GM19025 (cell line): ENCODE data around the gene DENND2D.

Experiments used
- ATAC-seq: cut with Tn5 transposase; IDR thresholded peaks from one replicate; pipeline ENCODE4 v1.9.1; 2021; ENCODE audit warnings: mild to moderate bottlenecking, low read depth, moderate library complexity; ENCODE audit not compliant: unreplicated experiment

DENND2D gene

DNA sequence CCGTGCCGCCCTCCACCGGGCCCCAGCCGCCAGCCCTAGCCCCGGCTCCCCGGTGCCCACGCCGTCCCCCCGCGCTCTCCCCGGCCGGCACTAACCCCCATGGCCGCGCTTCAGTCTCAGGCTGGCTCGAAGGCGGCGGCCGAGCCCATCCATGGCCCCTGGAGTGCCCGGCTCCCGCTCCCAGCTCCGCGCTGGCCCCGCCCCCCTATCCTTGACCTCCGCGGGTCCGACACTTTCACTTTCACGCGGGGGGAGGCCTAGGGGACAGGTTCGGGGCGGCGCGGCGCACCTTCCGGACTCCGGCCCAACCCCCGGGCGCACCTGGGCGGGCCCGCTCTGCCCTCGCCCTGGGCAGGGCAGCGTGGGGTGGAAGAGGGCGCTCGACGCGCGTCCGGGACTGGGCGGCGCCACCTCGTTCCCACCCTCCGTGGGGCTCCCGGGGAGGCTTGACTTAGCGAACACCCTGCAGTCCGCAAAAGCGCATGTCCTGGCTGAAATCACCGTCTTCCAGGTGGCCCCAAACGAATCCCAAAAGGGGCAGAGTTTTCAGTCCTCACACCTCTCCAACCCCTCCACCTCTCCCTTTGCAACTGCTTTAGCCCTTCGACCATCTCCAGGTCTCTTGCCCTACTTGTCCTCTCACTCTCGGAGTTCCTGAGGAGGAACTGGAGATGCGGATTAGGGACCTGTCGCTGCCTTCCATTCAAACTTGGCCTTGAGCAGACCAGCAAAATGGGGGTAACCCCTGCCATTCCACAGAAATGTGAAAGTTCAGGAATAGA, 3.9 kb upstream of the DENND2D start:
- peak; percentile 72 for ATAC-seq

DNA sequence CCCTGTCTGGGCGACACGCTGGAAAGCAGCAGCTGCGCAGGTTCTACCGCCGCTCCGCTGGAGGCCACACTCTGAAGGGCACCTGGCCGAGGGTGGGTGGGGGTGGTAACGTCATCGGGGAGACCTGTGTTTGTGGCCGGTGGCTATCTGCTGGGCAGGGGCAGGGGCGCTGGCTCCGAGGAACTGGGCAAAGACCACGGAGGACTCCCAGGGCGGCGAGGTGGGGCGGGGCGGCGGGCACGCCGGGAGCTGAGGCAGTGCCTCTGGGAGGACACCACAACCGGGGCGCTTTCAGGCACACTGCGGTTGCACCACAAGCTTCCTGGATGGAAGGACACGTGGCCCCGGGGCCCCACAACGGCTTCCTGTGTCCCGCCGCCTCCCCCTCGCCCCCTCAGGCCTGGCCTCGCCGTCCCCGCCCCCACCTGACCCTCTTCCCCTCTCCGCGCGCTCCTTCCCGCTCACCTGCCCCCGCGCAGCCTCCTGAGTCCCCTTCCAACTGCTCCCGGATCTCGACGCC, 3.3 kb upstream of the DENND2D start:
- peak; percentile 44 for ATAC-seq

DNA sequence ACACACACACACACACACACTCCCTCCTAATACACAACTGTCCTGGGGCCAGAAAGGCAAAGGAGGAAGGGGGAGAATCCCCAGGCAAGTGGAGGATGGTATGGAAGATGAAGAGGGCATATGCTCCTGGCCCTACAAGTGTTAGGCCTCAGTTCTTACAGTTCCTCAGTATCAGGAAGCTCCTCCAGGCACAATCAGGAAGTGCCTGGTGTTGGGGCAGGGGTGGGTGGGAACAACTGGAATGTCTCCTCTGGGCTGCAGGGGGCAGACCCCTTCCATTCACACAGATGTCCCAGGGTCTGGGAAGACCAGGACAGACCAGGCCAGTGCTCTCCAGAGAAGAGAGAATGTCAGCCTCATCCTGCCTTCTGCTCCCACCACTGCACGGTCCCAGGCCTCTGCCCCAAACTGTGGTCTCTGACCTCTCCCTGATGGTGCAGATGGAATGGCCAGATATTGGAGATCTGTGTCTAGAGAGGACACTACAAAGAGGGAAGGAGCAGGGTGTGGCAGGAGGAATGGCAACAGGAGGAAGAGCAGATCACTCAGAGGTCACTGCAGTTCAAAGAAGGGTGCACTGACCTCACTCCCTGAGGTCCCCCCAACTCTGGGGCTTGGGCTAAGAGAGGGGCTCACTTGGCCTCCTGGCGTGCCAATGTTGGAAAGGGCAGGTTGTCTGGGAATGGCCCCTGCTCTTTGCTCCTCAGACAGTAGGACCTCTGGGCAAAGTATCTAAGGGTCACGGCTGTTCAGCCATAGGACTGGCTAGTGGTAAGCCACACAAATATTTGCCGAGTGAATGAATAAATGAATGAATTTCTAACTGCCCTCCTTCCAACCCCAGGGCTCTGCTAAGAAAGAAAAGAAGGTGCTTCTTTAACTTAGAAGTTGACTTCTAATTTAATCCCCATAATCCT, 2.5 kb upstream of the DENND2D start:
- ATAC-seq, result no peak

DNA sequence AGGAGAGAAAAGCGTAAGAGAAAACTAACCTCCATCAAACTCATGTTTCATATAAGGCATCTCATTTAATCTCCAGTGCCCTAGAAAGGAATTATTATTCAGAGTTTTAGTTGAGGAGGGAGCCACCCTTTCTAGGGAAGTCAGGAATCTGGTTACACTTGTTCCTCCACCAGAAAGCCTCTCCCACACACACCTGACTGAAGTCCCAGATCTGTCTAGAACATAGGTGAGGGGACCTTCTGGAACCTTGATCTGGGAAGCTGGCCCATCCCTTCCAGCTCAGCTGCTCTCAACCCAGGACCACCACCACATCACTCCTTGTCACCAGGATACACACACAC, 1.9 kb upstream of the DENND2D start:
- ATAC-seq, result no peak

DNA sequence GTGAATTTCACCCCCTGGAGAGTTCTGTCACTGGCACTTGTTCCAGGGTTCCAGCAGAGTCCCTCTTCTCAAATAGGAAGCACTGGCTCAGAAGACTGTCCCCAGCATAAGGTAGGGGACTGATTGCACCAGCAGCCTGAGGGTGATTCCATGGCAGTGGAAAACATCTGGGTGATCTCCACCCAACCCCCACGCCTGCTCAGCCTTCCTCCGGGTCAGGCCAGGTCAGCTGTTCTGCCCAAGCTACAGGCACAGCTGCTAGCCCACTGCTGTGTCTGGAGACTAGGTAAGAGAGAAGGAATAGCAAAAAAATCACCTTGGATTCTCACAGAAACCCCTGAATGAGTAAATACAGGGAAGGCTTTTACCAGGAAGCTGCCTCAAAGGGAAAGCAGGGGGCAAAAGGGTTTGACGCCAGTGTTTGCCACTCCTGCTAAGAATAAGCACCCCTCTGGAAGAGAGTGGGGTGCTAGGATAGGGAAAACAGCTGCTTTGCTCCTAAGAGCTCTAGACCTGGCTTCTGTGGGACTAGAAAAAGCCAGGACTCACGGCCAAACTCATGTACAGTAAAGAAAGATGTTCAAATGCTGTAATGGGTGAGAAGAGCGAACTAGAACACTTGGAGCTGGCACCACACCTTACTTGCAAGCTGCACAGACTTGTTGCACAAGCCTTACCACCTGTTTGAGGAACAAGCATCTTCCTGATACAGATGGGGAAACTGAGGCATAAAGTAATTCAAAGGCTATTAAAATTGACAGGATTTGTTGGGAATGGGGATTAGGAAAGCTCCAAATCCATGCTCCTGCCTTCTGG, 1.0 kb upstream of the DENND2D start:
- ATAC-seq, result no peak

DNA sequence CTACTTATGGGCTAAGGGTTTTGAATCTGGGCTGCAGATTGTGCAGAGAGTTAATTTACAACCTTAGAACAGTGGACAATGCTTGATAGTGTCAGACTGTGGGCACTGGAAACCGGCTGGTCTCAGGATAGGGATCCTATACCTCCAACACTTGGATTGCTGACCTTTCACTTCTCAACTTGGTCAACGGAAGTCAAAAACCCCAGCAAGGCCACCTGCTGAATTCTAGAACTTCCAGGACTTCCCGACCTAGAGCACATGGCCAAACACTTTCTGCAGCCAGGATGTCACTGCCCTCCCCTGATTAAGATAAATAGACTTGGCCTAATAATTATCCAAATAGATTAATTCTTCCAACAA, 336 bp upstream of the DENND2D start:
- no peak for ATAC-seq

DNA sequence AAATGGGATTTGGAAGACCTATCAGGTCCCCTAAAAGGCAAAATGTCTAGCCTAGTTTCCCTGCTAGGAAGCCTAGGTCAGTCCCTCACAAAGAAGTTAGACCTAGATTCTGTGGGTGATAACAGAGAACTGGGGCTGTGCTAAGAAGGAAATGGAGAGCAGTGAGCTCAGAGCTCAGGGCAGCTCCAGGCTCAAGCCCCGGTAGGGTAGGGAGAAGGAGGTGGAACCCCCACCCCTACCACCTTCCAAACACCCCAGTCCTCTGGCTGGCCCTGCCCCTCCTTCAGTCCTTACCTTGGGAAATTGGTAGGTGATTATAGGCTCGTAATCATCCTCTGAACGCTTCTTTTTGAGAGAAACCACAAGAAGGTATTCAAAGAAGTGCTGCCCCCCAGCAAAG, 1.1 kb downstream of the DENND2D start:
- no peak for ATAC-seq

DNA sequence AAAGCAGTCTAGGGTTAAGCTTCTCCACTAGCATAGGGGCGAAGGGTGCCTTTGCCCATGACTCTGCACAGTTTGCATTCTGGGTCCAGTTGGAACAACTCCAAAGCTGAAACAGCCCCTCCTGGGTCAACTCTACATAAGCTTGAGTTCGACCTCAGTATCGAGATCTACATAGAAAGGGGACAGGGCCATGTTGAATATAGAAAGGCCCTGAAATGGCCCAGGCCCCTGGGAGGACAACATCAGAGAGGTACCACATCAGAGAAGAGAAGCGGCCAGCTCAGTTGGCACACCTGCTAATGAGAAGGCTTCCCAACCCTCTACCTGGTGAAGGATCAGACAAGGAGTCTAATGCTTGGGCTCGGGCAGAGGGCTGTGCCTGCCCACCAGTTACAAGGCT, 1.6 kb downstream of the DENND2D start:
- no peak for ATAC-seq

DNA sequence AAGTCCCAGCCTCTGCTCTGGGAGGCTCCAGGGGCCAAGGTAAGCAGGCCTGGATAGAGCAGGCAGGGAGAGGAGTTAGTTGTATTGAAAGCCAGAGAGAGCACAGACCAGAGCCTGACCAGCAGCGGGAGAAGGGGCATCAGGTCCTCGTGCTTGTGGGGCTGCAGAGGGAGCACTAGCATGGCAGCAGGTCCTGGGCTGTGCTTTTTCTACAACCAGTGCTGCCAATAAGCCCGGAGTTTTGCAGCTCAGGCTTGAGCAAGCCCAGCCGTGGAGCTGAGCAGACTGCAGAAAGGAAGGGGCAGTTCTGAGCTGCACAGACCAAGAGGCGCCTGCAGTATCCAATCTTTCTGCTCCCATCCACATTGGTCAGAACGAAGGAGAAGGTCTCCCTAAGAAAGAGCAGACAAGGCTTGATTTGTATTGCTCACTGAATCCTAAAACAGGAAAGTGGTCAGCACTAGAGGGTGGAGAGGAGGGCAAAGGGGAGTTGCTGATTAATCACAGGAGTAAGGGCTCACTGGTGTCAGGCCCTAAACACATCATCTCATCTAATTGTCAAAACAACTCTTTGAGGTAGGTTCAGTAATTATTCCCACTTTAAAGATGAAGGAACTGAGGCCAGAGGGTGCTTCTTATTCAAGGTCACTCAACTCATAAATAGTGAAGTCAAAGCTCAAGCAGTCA, 2.7 kb downstream of the DENND2D start:
- ATAC-seq, result no peak

DNA sequence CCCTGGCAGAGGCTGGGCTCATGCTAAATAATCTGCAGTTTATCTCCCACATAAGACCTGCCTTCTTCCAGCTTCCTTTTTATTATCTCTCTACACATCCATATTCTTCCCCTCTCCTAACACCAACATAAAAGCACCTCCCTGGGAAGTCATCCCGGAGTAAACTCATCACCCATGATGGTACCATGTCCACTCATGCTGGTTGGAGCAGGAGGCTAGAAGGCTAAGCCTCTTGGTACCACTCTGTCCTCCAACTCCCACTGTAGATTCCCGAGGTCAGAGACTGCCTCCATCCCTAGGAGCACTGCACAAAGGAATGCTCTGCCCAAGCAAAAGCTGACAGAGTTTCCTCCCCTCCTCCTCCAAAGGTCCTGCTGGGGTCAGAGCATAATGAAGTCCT, 4.2 kb downstream of the DENND2D start:
- no peak for ATAC-seq

DNA sequence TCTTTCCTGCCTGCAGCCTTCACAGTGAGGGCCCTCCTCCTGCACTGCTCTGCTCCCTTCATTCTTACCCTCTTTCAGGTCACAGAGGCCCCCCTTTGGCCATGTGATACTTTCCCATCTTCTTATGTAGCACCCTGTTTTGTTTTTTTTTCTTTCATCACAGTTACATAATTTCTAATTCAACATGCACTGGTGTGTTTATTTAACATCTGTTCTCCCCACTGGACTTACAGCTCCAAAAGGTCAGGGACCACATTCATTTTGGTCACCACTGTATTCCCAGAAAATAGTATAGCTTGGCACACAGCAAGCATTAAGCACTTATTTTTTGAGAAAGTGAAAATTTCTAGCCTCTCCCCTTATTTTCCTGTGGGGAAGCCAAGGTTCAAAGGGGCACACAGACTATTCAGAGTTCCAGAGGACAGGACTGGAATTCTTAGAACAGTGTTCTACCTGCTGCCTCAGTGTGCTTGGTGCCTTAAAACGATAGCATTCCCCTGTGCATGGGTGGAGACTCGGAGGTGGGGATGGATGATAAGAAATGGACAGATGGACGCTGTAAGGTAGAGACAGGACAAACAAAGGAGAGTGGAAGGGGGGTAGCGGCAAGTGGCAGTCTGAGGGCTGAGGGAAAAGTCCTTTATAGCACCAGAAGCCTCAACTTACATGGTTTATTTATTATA, 5.3 kb downstream of the DENND2D start:
- no peak for ATAC-seq

DNA sequence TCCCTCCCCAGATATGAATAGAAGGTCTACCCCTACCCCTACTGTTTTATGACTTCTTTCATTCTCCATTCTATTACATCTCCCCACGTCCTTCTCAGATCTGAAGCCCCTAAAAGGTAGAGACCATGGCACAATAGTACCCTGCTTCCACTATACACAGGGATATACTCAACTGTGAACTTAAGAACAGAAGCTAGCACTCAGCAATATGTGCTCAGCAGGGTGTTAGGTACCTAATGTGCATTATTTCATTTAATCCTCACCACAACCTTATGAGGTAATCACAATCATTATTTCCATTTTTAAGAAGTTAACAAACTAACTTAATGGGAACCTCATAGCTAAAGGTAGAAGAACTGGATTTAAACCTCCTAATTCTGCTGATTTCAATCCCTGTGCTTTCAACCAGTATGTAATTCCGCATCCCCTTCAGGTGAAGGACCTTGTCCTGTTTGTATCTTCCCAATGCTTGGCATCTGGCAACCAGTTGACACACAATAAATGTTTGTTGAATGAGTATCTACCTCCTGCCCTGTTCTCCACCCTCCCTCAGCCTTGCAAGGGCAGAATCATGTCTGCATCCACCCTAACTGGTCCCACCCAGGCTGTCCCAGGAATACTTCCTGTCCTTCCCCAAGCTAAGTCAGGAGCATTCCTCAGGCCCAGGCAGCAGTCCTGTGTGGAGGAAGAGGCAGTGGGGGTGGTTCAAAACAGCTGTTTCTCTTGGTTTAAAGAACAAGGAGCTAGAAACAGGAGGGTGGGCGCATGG, 6.5 kb downstream of the DENND2D start:
- ATAC-seq, result no peak

DNA sequence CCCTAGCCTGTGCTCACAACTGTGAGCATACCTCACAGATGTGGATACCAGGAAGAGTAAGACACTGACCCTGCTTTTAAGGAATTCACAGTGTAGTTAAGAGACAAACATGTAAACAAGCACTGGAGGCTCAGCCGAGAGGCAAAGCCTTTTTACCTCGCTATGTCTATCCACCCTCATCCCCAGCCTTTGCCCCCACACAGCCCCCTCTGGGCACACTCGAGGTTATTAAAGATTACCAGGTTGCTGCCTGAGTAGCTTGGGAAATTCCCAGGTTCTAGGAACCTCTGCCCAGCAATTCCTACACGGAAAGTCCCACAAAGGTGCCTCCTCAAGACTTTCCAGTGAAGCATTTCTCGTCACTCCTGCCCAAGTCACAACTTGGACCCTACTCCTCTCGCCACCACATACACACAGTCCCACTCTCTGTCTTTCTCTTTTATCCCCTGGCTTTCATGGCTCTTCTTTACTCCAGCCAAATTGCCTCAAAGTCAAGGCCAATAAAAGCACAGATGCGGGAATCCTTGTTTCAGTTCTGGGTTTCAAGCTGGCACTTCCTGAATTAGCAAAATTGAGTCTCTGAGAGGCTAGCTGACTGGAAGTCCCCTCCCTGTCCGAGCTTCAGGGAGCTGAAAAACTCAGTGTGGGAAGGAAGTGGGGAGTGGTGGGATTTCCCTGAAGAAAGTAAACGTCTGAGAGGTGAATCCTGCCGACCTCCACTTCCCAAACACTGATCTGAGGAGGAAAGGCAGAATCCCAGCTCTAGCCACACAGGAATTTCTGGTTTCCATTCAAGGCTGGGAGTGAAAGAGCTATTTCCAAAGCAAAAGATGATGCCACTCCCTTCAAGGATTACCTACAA, 7.6 kb downstream of the DENND2D start:
- peak; percentile 46 for ATAC-seq

DNA sequence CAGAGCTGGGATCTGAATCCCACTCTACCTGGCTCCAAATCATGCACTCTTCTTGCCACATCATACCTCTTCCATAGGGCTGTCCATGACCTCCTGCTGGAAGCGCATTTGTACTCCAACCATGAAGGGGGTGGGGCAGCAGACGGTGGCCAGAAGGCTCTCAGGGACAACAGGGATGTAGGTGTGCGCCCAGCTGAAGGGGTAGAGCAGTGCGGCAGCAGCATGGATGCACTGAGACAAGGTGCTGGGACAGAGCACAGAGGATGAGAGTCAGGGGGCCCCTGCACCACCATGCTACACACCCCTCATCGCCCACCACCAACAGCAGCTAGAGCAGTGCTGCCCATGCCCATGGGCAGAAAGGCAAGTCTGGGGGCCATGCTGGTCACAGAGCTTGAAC, 8.4 kb downstream of the DENND2D start:
- ATAC-seq, result no peak

DNA sequence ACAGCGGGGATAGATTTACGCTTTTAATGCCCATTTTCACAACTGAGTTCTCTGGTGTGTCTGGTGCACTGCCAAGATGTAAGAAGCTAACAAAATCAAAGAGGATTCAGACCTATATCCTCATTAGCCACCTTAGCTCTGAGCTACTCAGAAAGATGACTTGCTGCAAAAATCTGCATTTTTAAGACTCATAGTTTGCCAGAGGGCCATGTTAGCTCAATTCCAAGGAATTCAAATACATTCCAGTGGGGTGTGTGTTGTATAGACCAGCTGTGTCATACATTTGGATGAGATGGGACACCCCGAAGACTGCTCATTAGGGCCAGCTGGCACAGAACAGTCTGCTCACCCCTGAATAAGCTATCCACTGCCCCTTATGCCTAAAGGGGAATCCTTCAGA, 8.9 kb downstream of the DENND2D start:
- no peak for ATAC-seq

DNA sequence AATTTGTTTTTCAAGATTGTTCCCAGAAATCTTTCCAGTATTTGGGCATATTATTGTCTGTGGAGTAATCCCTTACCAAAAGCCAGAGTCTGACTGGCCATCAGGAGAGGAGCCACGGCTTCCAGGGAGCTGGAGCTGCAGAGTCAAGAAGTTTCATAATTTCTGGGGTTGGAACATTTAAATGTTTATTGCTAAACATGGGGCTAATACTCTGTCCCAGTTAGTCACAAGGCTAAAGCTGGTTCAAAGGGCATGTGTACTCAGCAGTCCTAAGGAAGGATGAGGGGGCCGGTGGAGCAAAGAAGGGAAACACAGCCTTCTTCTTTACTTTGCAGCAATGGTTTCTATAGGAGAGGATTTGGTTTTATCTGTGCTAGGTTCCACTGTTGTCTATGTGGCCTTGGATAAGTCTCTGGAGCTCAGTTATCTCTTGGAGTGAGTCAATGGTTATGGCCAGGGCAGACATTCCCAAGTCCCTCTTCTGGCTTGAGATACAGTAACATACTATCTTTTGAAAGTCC, 9.5 kb downstream of the DENND2D start:
- ATAC-seq, result no peak

DNA sequence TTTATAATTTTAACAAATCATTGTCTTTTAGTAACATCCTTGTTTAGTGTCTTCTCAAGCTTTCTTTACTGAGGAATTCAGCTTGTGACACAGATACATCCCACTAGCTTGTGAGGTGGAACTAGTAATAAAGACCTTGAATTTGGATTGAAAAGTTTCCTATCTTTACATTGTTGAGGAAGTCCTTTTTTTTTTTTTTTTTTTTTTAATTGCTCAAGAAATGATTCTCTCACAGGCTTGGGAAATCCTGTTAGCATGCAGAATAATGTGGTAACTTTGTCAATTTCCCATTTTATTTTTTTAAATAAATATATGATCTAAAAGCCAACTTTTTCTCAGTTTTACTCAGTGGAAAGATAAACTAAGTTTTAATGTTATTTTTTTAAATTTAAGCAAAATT, 15.8 kb downstream of the DENND2D start:
- ATAC-seq, result no peak
